ENCODE data around the gene LETM1. TPM values are rescaled to one million over a fixed set of nuclear protein-coding genes. Genes with fewer than 3 reads are reported as not detected.

LETM1 gene
- total and polyA plus RNA-seq, 2 of the 8 experiments (the other 6 are each of a cell fraction or from before 2014, with no cell fraction given) = 19.8 to 50.1 TPM

GRCh38 chr4:1806223-1806564 lies 49.8 kb downstream of the LETM1 start:
- H3K27me3 ChIP-seq (replicated peaks in 1 of 4; ENCODE audit: control insufficient read depth in 3 of 4, extremely low read depth in 1 of 4, insufficient read depth in 3 of 4, low read length in 3 of 4) = no peaks in the 10 kb centered on the region
- H3K79me1 ChIP-seq (ENCODE audit: low read depth, low read length) = no peaks in the 10 kb centered on the region
- POLR2A ChIA-PET (ENCODE audit: partially characterized antibody) = interaction anchor here (0.7 to 4.3 kb wide), 6 partner anchors 12 to 58 kb away, joined by 3 to 15 read pairs (median 4); no protein-coding TSS in a partner anchor
- 97% methylated on average over 11 of the region's 11 CpGs; no CpG with 5 or more reads in 1 of the 2 experiments for WGBS, 2 experiments (ENCODE audit: extremely low coverage in 1 of 2, insufficient coverage in 1 of 2, insufficient read length in 1 of 2, insufficient replicate concordance in 2 of 2, low coverage in 1 of 2, low lambda C conversion rate in 2 of 2, missing lambda C conversion rate in 1 of 2)
- no peak overlapping the region for H3K23ac ChIP-seq (ENCODE audit: insufficient read length)
- H2AFZ ChIP-seq (ENCODE audit: low read length) = no peak overlapping the region
- no peak overlapping the region for H3K4me3 ChIP-seq (ENCODE audit: extremely low read depth in 1 of 4, insufficient read depth in 2 of 4, low read depth in 3 of 4, low read length in 4 of 4)
- H3K27ac ChIP-seq (ENCODE audit: low read depth, low read length) = no peak overlapping the region
- H2BK5ac ChIP-seq (ENCODE audit: low read depth, low read length) = no peak overlapping the region
- no peak overlapping the region for H3K4ac ChIP-seq (replicated peaks; ENCODE audit: insufficient read length, low read depth, low read length)
- no peak overlapping the region for H3K56ac ChIP-seq (replicated peaks; ENCODE audit: insufficient read length, low read depth, low read length)
- H3K9ac ChIP-seq (replicated peaks in 1 of 4; ENCODE audit: extremely low read depth in 1 of 4, low read depth in 3 of 4, low read length in 3 of 4) = no peak overlapping the region
- H2BK120ac ChIP-seq (replicated peaks; ENCODE audit: low read depth, low read length) = no peak overlapping the region
- no peak for DNase-seq (ENCODE audit: low read depth in 1 of 2, low spot score in 2 of 2)
- H4K5ac ChIP-seq (ENCODE audit: insufficient read length, low read depth, low read length) = no peak overlapping the region
- no peaks in the 10 kb centered on the region for H3K79me2 ChIP-seq (ENCODE audit: control insufficient read depth in 1 of 2, insufficient read depth in 2 of 2, low read length in 2 of 2)
- no peak overlapping the region for H3K14ac ChIP-seq (ENCODE audit: insufficient read length)
- FAIRE-seq = no peak
- H2BK12ac ChIP-seq (ENCODE audit: low read depth, low read length) = no peak overlapping the region
- no peak overlapping the region for H3K4me2 ChIP-seq (ENCODE audit: insufficient read depth in 1 of 2, low read depth in 2 of 2, low read length in 2 of 2)
- no peak overlapping the region for H2BK15ac ChIP-seq (ENCODE audit: low read length)
- peaks cover 0 to 29% (median 13%) of the 10 kb centered on the region in 4 experiments; a peak in 5 of 8 replicates for H3K36me3 ChIP-seq (ENCODE audit: control insufficient read depth in 2 of 4, insufficient read depth in 4 of 4, low read length in 3 of 4)
- no peak overlapping the region for H3K18ac ChIP-seq (ENCODE audit: extremely low read depth, low read length)
- H4K8ac ChIP-seq (ENCODE audit: extremely low read depth, insufficient read depth, low read length) = no peak overlapping the region
- H3K9me3 ChIP-seq (ENCODE audit: insufficient read depth in 2 of 2, low read depth in 1 of 2, low read length in 1 of 2) = no peaks in the 10 kb centered on the region
- H3K23me2 ChIP-seq (ENCODE audit: low read depth, low read length) = no peaks in the 10 kb centered on the region; the same call in 1 of the 2 replicates
- H4K20me1 ChIP-seq (replicated peaks in 1 of 2; ENCODE audit: control insufficient read depth in 1 of 2, insufficient read depth in 2 of 2, low read length in 2 of 2) = peaks cover 0 to 13% of the 10 kb centered on the region in 2 experiments
- H2AK5ac ChIP-seq (ENCODE audit: low read depth, low read length) = no peak overlapping the region
- H2BK20ac ChIP-seq (ENCODE audit: low read length) = no peak overlapping the region
- no peak overlapping the region for H4K91ac ChIP-seq (replicated peaks; ENCODE audit: insufficient read length, low read length)
- CTCF ChIA-PET (ENCODE audit: partially characterized antibody) = interaction anchor here (0.8 to 71.2 kb wide), 5 partner anchors 7 to 41 kb away, joined by 3 to 2507 read pairs (median 5); no protein-coding TSS in a partner anchor
- no peaks in the 10 kb centered on the region; a peak in 1 of 7 replicates for H3K4me1 ChIP-seq (replicated peaks in 1 of 4; ENCODE audit: control insufficient read depth in 3 of 4, insufficient read depth in 4 of 4, low read length in 3 of 4)
- TF ChIP-seq SRF (IDR thresholded peaks at IDR 0.05; ENCODE audit: low read depth, low read length) (no peak), CHD1 (IDR thresholded peaks at IDR 0.05; ENCODE audit: low read depth, low read length) (no peak), ZNF274 (IDR thresholded peaks at IDR 0.05; ENCODE audit: borderline replicate concordance, extremely low read depth, low read length) (no peak), ATF3 (IDR thresholded peaks at IDR 0.05; ENCODE audit: insufficient read depth, low read depth, low read length) (no peak), HDAC6 (IDR thresholded peaks at IDR 0.05; ENCODE audit: low read depth, low read length) (no peak), E2F6 (IDR thresholded peaks at IDR 0.05) (no peak), KDM5A (IDR thresholded peaks at IDR 0.05; ENCODE audit: low read length) (no peak), EP300 (IDR thresholded peaks at IDR 0.05; ENCODE audit: borderline replicate concordance in 1 of 2, low read depth in 2 of 2, low read length in 2 of 2) (no peak), MAFK (IDR thresholded peaks at IDR 0.05; ENCODE audit: low read depth, low read length) (no peak), EZH2 (IDR thresholded peaks at IDR 0.05; ENCODE audit: low read depth, low read length, severe bottlenecking) (no peak), CBX5 (IDR thresholded peaks at IDR 0.05; ENCODE audit: low read depth, low read length) (no peak), SIRT6 (IDR thresholded peaks at IDR 0.05; ENCODE audit: low read length) (no peak), SIN3A (conservative IDR thresholded peaks at IDR 0.05 in 1 of 2, IDR thresholded peaks at IDR 0.05 in 1 of 2; ENCODE audit: low read depth in 1 of 2, low read length in 2 of 2) (no peak)
